Transverse colon (tissue), 3 donors: Measurements from ENCODE around the gene OR2V1.

Experiments used
- POLR2A ChIP-seq: fragments of 450-650 bp; IDR thresholded peaks from one replicate; pipeline ENCODE4 v1.6.1; 2016; ENCODE audit warnings: antibody characterized with exemption, mild to moderate bottlenecking, moderate library complexity
- TF ChIP-seq, protein P1 (sequence below), 5 experiments: fragments of 200-600 bp in 3 of 5; fragments of 450-650 bp in 2 of 5; sonication (generic) in 3 of 5; IDR thresholded peaks; 1 replicate in 2 of 5; 2 replicates in 3 of 5; pipeline ENCODE4 v1.5.1; 2016 to 2017; ENCODE audit warnings: antibody characterized with exemption in 5 of 5, inconsistent platforms in 3 of 5, mild to moderate bottlenecking in 2 of 5, moderate library complexity in 1 of 5

GRCh38 chr5:181107699-181108098 is 23.3 kb downstream of the OR2V1 start:
- TF ChIP-seq, protein P1, sequence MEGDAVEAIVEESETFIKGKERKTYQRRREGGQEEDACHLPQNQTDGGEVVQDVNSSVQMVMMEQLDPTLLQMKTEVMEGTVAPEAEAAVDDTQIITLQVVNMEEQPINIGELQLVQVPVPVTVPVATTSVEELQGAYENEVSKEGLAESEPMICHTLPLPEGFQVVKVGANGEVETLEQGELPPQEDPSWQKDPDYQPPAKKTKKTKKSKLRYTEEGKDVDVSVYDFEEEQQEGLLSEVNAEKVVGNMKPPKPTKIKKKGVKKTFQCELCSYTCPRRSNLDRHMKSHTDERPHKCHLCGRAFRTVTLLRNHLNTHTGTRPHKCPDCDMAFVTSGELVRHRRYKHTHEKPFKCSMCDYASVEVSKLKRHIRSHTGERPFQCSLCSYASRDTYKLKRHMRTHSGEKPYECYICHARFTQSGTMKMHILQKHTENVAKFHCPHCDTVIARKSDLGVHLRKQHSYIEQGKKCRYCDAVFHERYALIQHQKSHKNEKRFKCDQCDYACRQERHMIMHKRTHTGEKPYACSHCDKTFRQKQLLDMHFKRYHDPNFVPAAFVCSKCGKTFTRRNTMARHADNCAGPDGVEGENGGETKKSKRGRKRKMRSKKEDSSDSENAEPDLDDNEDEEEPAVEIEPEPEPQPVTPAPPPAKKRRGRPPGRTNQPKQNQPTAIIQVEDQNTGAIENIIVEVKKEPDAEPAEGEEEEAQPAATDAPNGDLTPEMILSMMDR (IDR thresholded peaks at IDR 0.05), result no peak
- TF ChIP-seq POLR2A, result no peak
